Panc1 (cell line): Measurements from ENCODE around the gene GRIN2D. TPM values are rescaled to one million over a fixed set of nuclear protein-coding genes. Genes with fewer than 3 reads are reported as not detected.
A peak's percentile ranks its signal among the peaks of the same experiment; 100 is the strongest.

Experiments used
- ATAC-seq: fragments of 200-7000 bp; cut with Tn5 transposase; 2 replicates; pipeline ENCODE4 v1.9.1; 2020; ENCODE audit warnings: mild to moderate bottlenecking, moderate library complexity
- BruUV-seq: library from RNA; stranded (reverse); fragments of 400-500 nt; replicated peaks from 2 replicates; lab custom pipeline; 2021; lab: Mats Ljungman, UMichigan
- CTCF ChIA-PET: fragments of 300-600 bp; sonication (Branson Sonifier 250); formaldehyde crosslinking; loops from one replicate; lab custom pipeline; 2022; ENCODE audit warnings: antibody characterized with exemption; lab: Charles Lee
- POLR2A ChIA-PET: fragments of 300-600 bp; sonication (Branson Sonifier 250); formaldehyde crosslinking; loops from one replicate; lab custom pipeline; 2022; ENCODE audit warnings: antibody characterized with exemption; lab: Charles Lee
- DNase-seq: peaks from one replicate; pipeline ENCODE4 v3.0.0-alpha.2; 2010; ENCODE audit warnings: low read depth, low spot score
- H3K27ac ChIP-seq: 2 replicates; pipeline ENCODE4 v1.5.1; 2011; ENCODE audit warnings: mild to moderate bottlenecking, low read length, inconsistent platforms
- H3K27me3 ChIP-seq: fragments of 200-500 bp; sonication (Bioruptor generic); 2 replicates; pipeline ENCODE4 v1.6.0; 2014; ENCODE audit warnings: low read length, inconsistent platforms; ENCODE audit not compliant: control insufficient read depth, insufficient read depth
- H3K36me3 ChIP-seq: fragments of 200-500 bp; sonication (Bioruptor generic); 2 replicates; pipeline ENCODE4 v1.5.1; 2014; ENCODE audit warnings: inconsistent platforms, mild to moderate bottlenecking, low read length, moderate library complexity; ENCODE audit not compliant: control insufficient read depth, insufficient read depth
- H3K4me1 ChIP-seq: 2 replicates; pipeline ENCODE4 v1.5.1; 2011; ENCODE audit warnings: inconsistent platforms, mild to moderate bottlenecking, low read length, moderate library complexity; ENCODE audit not compliant: control insufficient read depth, insufficient read depth
- H3K4me3 ChIP-seq, 2 experiments: 2 replicates each; pipeline ENCODE4 v1.5.1; 2011 to 2012; ENCODE audit warnings: low read depth in 2 of 2, low read length in 2 of 2, mild to moderate bottlenecking in 2 of 2, inconsistent platforms in 1 of 2, moderate library complexity in 1 of 2
- H3K9me3 ChIP-seq: fragments of 200-500 bp; sonication (Bioruptor generic); 2 replicates; pipeline ENCODE4 v1.5.1; 2014; ENCODE audit warnings: low read depth, mild to moderate bottlenecking, inconsistent platforms, low read length, moderate library complexity; ENCODE audit not compliant: control insufficient read depth, insufficient read depth
- CTCF ChIP-seq: fragments of 450-650 bp; IDR thresholded peaks from 2 replicates; pipeline ENCODE4 v1.5.1; 2017; ENCODE audit warnings: mild to moderate bottlenecking
- POLR2AphosphoS5 ChIP-seq: IDR thresholded peaks from 2 replicates; pipeline ENCODE4 v1.6.1; 2012; ENCODE audit warnings: mild to moderate bottlenecking, low read depth, low read length, moderate library complexity
- REST ChIP-seq, 2 experiments: IDR thresholded peaks; 2 replicates each; pipeline ENCODE4 v1.6.1; 2011 to 2012; ENCODE audit warnings: low read depth in 2 of 2, control low read depth in 1 of 2, low read length in 1 of 2, mild to moderate bottlenecking in 1 of 2, moderate library complexity in 1 of 2; ENCODE audit not compliant: insufficient read depth in 1 of 2
- SIN3A ChIP-seq: IDR thresholded peaks from 2 replicates; pipeline ENCODE4 v1.6.1; 2012; ENCODE audit warnings: low read depth, mild to moderate bottlenecking, low read length, moderate library complexity, borderline replicate concordance; ENCODE audit not compliant: insufficient read depth
- TCF7L2 ChIP-seq: IDR thresholded peaks from 2 replicates; pipeline ENCODE4 v1.6.1; 2011; ENCODE audit warnings: mild to moderate bottlenecking, low read depth, low read length, inconsistent platforms
- in situ Hi-C: cut with HindIII; loops from 2 replicates; pipeline ENCODE4 v1.10.0; 2016; ENCODE audit warnings: low sequenced_read_pairs, low pct_unique_long_range_greater_than_20kb
- intact Hi-C: fragments of 100-400 bp; cut with micrococcal nuclease; formaldehyde crosslinking; loops from one replicate; pipeline ENCODE4 v1.10.0; 2022; ENCODE audit not compliant: unreplicated experiment
- total RNA-seq: library from RNA; stranded (reverse); gene quantifications from one replicate; pipeline ENCODE4 v1.2.1, GENCODE V29; 2021; ENCODE audit not compliant: unreplicated experiment

The GRIN2D gene
- total RNA-seq, 1 experiment from 2014 or later = 6.2 TPM

- intact Hi-C loops (no loop called here), in situ Hi-C loops (no loop called here)
- Histone ChIP-seq H3K4me1 (peaks cover 33% of the 10 kb centered on the region), H3K36me3 (no peaks in the 10 kb centered on the region; the same call in 1 of the 2 replicates), H3K27ac (peak overlapping the region; percentile 48; the same call in 1 of the 2 replicates), H3K9me3 (no peaks in the 10 kb centered on the region), H3K4me3 (peak overlapping the region in 1 of 2 experiments; percentile 67; a peak in 2 of 4 replicates), H3K27me3 (no peaks in the 10 kb centered on the region)
- ChIA-PET CTCF (interaction anchor here (0.6 kb wide), 1 partner anchor 8 kb away, joined by 3 read pairs; no protein-coding TSS in a partner anchor), POLR2A (interaction anchor here (0.6 kb wide), 1 partner anchor 88 kb away, joined by 6 read pairs; no protein-coding TSS in a partner anchor)
- no peak for TF ChIP-seq TCF7L2
- no TSS peak for BruUV-seq
- no peak for DNase-seq
- no peak for ATAC-seq
Observed at GRCh38 chr19:48396016-48396823, 2.8 kb downstream of the GRIN2D start.

DNA sequence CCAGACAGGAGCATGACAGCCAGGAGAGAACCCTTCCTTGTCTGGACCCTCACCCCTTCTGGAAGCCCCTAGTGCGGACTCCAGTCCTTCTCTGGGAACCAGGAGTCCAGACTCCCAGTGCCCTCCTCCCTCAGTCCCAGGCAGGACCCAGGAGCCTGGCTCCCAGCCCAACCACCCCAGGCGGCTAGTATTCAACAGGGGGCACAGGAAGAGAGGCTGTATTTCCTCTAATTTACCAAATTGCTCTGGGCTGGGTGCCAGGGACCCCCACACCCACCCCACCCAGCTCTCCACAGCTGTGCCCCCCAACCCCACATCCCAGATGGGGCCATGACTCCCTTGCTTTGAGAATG lies 3.3 kb downstream of the GRIN2D start:
- peak overlapping the region in 1 of 2 experiments; percentile 67; a peak in 1 of 4 replicates for H3K4me3 ChIP-seq
- CTCF ChIA-PET = no interaction called here
- POLR2A ChIA-PET = no interaction called here
- ATAC-seq (no peak), DNase-seq (no peak)
- peaks cover 33% of the 10 kb centered on the region for H3K4me1 ChIP-seq
- no peaks in the 10 kb centered on the region for H3K27me3 ChIP-seq
- no peaks in the 10 kb centered on the region; the same call in 1 of the 2 replicates for H3K36me3 ChIP-seq
- peak overlapping the region; percentile 88; the same call in 1 of the 2 replicates for H3K27ac ChIP-seq
- no peaks in the 10 kb centered on the region for H3K9me3 ChIP-seq
- no peak for TF ChIP-seq SIN3A
- no peak for TF ChIP-seq CTCF
- TF ChIP-seq POLR2AphosphoS5 = no peak
- no peak for TF ChIP-seq REST (IDR thresholded peaks at IDR 0.05; ENCODE audit: insufficient read depth in 1 of 2, low read depth in 2 of 2, low read length in 1 of 2)
- TF ChIP-seq TCF7L2 = no peak
- no TSS peak for BruUV-seq
- intact Hi-C loops = no loop called here
- in situ Hi-C loops = no loop called here
